HepG2 (cell line): ENCODE results near the gene UBE2N. TPM values are rescaled to one million over a fixed set of nuclear protein-coding genes. Genes with fewer than 3 reads are reported as not detected.

Source experiments
- ATAC-seq: fragments of 200-7000 bp; cut with Tn5 transposase; 3 replicates; pipeline ENCODE4 v1.9.1; 2020; ENCODE audit warnings: mild to moderate bottlenecking, moderate library complexity
- BruUV-seq: library from RNA; stranded (reverse); fragments of 400-500 nt; replicated peaks from 2 replicates; lab custom pipeline; 2021; lab: Mats Ljungman, UMichigan
- CTCF ChIA-PET: fragments of 300-600 bp; formaldehyde crosslinking; extraction: SDS; loops from one replicate; lab custom pipeline; 2021; ENCODE audit warnings: low total read pairs, inconsistent platforms, low intra/inter-chr PET ratio; lab: Yijun Ruan, JAX
- POLR2A ChIA-PET: fragments of 350-600 bp; sonication (Branson Sonifier 250); formaldehyde crosslinking; loops from one replicate; lab custom pipeline; 2020; ENCODE audit warnings: antibody characterized with exemption, inconsistent platforms; lab: Yijun Ruan, JAX
- DNase-seq: peaks from one replicate; pipeline ENCODE4 v3.0.0-alpha.2; 2015; ENCODE audit warnings: low spot score
- FAIRE-seq: peaks from 3 replicates; lab custom pipeline; 2011; peaks lifted over from hg19 to GRCh38; lab: Jason Lieb, UNC
- H2AFZ ChIP-seq: one replicate; pipeline ENCODE4 v1.6.1; 2011; ENCODE audit warnings: low read length, inconsistent platforms
- H3K27ac ChIP-seq: fragments of 300-600 bp; 3 replicates; pipeline ENCODE4 v1.8.0; 2011; ENCODE audit warnings: mixed run types, mild to moderate bottlenecking, mixed read lengths, low read length, inconsistent platforms; ENCODE audit not compliant: insufficient read depth; ENCODE audit errors: extremely low read length
- H3K27me3 ChIP-seq, 2 experiments: fragments of 200-600 bp in 1 of 2; 2 replicates in 1 of 2; 3 replicates in 1 of 2; pipeline versions ENCODE4 v1.6.0 to v1.8.0; 2011; ENCODE audit warnings: low read length in 2 of 2, mild to moderate bottlenecking in 2 of 2, moderate library complexity in 2 of 2, inconsistent platforms in 1 of 2; ENCODE audit not compliant: insufficient read depth in 2 of 2, control insufficient read depth in 1 of 2
- H3K36me3 ChIP-seq, 2 experiments: fragments of 200-600 bp in 1 of 2; replicated peaks in 1 of 2; 2 replicates in 1 of 2; 3 replicates in 1 of 2; pipeline versions ENCODE4 v1.5.1 to v1.8.0; 2011; ENCODE audit warnings: low read length in 2 of 2, inconsistent platforms in 1 of 2; ENCODE audit not compliant: insufficient read depth in 2 of 2, control insufficient read depth in 1 of 2
- H3K4me1 ChIP-seq: 2 replicates; pipeline ENCODE4 v1.5.1; 2012; ENCODE audit warnings: low read length, inconsistent platforms; ENCODE audit not compliant: insufficient read depth
- H3K4me2 ChIP-seq: 2 replicates; pipeline ENCODE4 v1.6.0; 2011; ENCODE audit warnings: low read depth, low read length, inconsistent platforms
- H3K4me3 ChIP-seq, 3 experiments: fragments of 200-600 bp in 1 of 3; sonication (generic), shearing (Covaris generic) in 1 of 3; replicated peaks in 1 of 3; 2 replicates each; pipeline ENCODE4 v1.5.1; 2011 to 2016; ENCODE audit warnings: low read length in 3 of 3, inconsistent platforms in 2 of 3, low read depth in 2 of 3, mild to moderate bottlenecking in 2 of 3, control low read depth in 1 of 3, mixed read lengths in 1 of 3; ENCODE audit not compliant: insufficient read depth in 1 of 3
- H3K79me2 ChIP-seq: one replicate; pipeline ENCODE4 v1.6.1; 2011; ENCODE audit warnings: low read length, inconsistent platforms; ENCODE audit not compliant: insufficient read depth
- H3K9ac ChIP-seq: 2 replicates; pipeline ENCODE4 v1.6.0; 2011; ENCODE audit warnings: mild to moderate bottlenecking, low read depth, low read length, inconsistent platforms; ENCODE audit not compliant: insufficient read depth
- H3K9me3 ChIP-seq: 2 replicates; pipeline ENCODE4 v1.5.1; 2012; ENCODE audit warnings: mild to moderate bottlenecking, low read length
- H4K20me1 ChIP-seq: 2 replicates; pipeline ENCODE4 v1.6.0; 2011; ENCODE audit warnings: inconsistent platforms, mild to moderate bottlenecking, low read length, moderate library complexity; ENCODE audit not compliant: insufficient read depth
- AGO2 ChIP-seq: fragments of 200-400 bp; formaldehyde crosslinking; optimal IDR thresholded peaks from 2 replicates; pipeline ENCODE3; 2017; ENCODE audit warnings: mild to moderate bottlenecking, low read depth, low read length, moderate library complexity
- ARID2 ChIP-seq: sonication (generic); formaldehyde crosslinking; IDR thresholded peaks from 2 replicates; pipeline ENCODE4 v1.8.1; 2022; ENCODE audit warnings: mild to moderate bottlenecking, missing genetic modification reagents, borderline replicate concordance
- GATAD2A ChIP-seq: IDR thresholded peaks from 2 replicates; pipeline ENCODE4 v1.6.1; 2016
- KDM2A ChIP-seq: sonication (generic); formaldehyde crosslinking; IDR thresholded peaks from 2 replicates; pipeline ENCODE4 v1.4.0; 2020; ENCODE audit warnings: low read depth, missing genetic modification reagents, borderline replicate concordance
- MXI1 ChIP-seq: IDR thresholded peaks from 3 replicates; pipeline ENCODE4 v1.6.1; 2012; ENCODE audit warnings: low read depth, low read length, inconsistent platforms, borderline replicate concordance
- RARA ChIP-seq: IDR thresholded peaks from 2 replicates; pipeline ENCODE4 v1.6.1; 2016; ENCODE audit warnings: missing genetic modification reagents, missing compliant biosample characterization
- REL ChIP-seq: sonication (generic); formaldehyde crosslinking; conservative IDR thresholded peaks from 2 replicates; pipeline ENCODE4 v1.8.0; 2022; ENCODE audit warnings: mild to moderate bottlenecking, missing genetic modification reagents, moderate library complexity
- THAP7 ChIP-seq: sonication (generic); formaldehyde crosslinking; IDR thresholded peaks from 2 replicates; pipeline ENCODE4 v1.8.1; 2023; ENCODE audit warnings: mild to moderate bottlenecking, missing genetic modification reagents
- TOE1 ChIP-seq: sonication (generic); formaldehyde crosslinking; IDR thresholded peaks from 2 replicates; pipeline ENCODE4 v1.4.0; 2020; ENCODE audit warnings: mild to moderate bottlenecking, missing genetic modification reagents
- ZNF121 ChIP-seq: sonication (generic); formaldehyde crosslinking; IDR thresholded peaks from 2 replicates; pipeline ENCODE4 v1.5.0; 2020; ENCODE audit warnings: mild to moderate bottlenecking, missing genetic modification reagents
- ZNF513 ChIP-seq: sonication (generic); formaldehyde crosslinking; conservative IDR thresholded peaks from 2 replicates; pipeline ENCODE4 v1.5.0; 2020; ENCODE audit warnings: missing genetic modification reagents
- ZNF562 ChIP-seq: sonication (generic); formaldehyde crosslinking; IDR thresholded peaks from 2 replicates; pipeline ENCODE4 v1.8.0; 2022; ENCODE audit warnings: missing genetic modification reagents, borderline replicate concordance
- ZNF605 ChIP-seq: sonication (generic); formaldehyde crosslinking; IDR thresholded peaks from 2 replicates; pipeline ENCODE4 v1.8.0; 2022; ENCODE audit warnings: mild to moderate bottlenecking, missing genetic modification reagents
- ZNF616 ChIP-seq: sonication (generic); formaldehyde crosslinking; IDR thresholded peaks from 2 replicates; pipeline ENCODE4 v1.5.0; 2020; ENCODE audit warnings: low read depth, mild to moderate bottlenecking, missing genetic modification reagents
- ZNF639 ChIP-seq: conservative IDR thresholded peaks from 2 replicates; pipeline ENCODE4 v1.6.1; 2018; ENCODE audit warnings: missing genetic modification reagents
- ZNF691 ChIP-seq: sonication (generic); formaldehyde crosslinking; IDR thresholded peaks from 2 replicates; pipeline ENCODE4 v1.4.0; 2020; ENCODE audit warnings: missing genetic modification reagents, low read depth, mild to moderate bottlenecking, borderline replicate concordance
- ZNF737 ChIP-seq: sonication (generic); formaldehyde crosslinking; IDR thresholded peaks from 2 replicates; pipeline ENCODE4 v1.5.0; 2020; ENCODE audit warnings: missing genetic modification reagents, mild to moderate bottlenecking, borderline replicate concordance
- ZNF850 ChIP-seq: sonication (generic); formaldehyde crosslinking; conservative IDR thresholded peaks from 2 replicates; pipeline ENCODE4 v1.9.0; 2021; ENCODE audit warnings: mild to moderate bottlenecking, missing genetic modification reagents
- WGBS: methylation state at CpG from one replicate; pipeline ENCODE4 v1.1.6; 2017; ENCODE audit warnings: low lambda C conversion rate; 5-methylcytosine and 5-hydroxymethylcytosine counted together
- in situ Hi-C: cut with HindIII; loops from 2 replicates; pipeline ENCODE4 v1.10.0; 2017; ENCODE audit warnings: low pct_unique_long_range_greater_than_20kb; ENCODE audit not compliant: extremely low pct_ligation_motif_present
- intact Hi-C: fragments of 100-400 bp; cut with micrococcal nuclease; formaldehyde crosslinking; loops from one replicate; pipeline ENCODE4 v1.10.0; 2022; ENCODE audit not compliant: unreplicated experiment
- polyA plus RNA-seq, 8 experiments: library from polyadenylated mRNA; depleted of rRNA in 3 of 8; stranded (reverse) in 7 of 8; unstranded in 1 of 8; fragments of >200 nt; fragmentation: Illumina TruSeq in 4 of 8; extraction: Trizol in 4 of 8; gene quantifications; 2 replicates each; pipeline versions ENCODE4 v1.2.1 to v1.2.3, GENCODE V29; 2011 to 2016; ENCODE audit warnings: low read depth in 4 of 8, missing spikeins in 1 of 8, mixed read lengths in 1 of 8; ENCODE audit not compliant: insufficient read depth in 1 of 8
- total RNA-seq, 5 experiments: library from RNA; depleted of rRNA; stranded (reverse); fragments of >200 nt; fragmentation: Illumina TruSeq; extraction: Trizol; gene quantifications; 2 replicates each; pipeline ENCODE4 v1.2.3, GENCODE V29; 2016; ENCODE audit warnings: low read depth in 1 of 5
- TF ChIP-seq, protein P1 (sequence below): sonication (generic); formaldehyde crosslinking; conservative IDR thresholded peaks from 2 replicates; pipeline ENCODE4 v1.8.0; 2022; ENCODE audit warnings: mild to moderate bottlenecking, moderate library complexity, missing genetic modification reagents

The UBE2N gene
- total and polyA plus RNA-seq, 2 of the 13 experiments (the other 11 are each of a cell fraction or from before 2014, with no cell fraction given): 188 to 197 TPM

- Histone ChIP-seq H3K36me3 (peaks cover 0 to 1% of the 10 kb centered on the region in 2 experiments; a peak in 1 of 5 replicates), H3K9me3 (no peaks in the 10 kb centered on the region), H3K4me1 (peaks cover 60% of the 10 kb centered on the region), H4K20me1 (peaks cover 44% of the 10 kb centered on the region), H3K4me2 (peak overlapping the region; percentile 90), H3K4me3 (peak overlapping the region; percentile 70 to 95 (median 76)), H2AFZ (no peak overlapping the region), H3K9ac (peak overlapping the region; percentile 96), H3K27ac (peak overlapping the region; percentile 92), H3K27me3 (no peaks in the 10 kb centered on the region; a peak in 1 of 5 replicates), H3K79me2 (peaks cover 63% of the 10 kb centered on the region)
- DNase-seq: no peak
- in situ Hi-C loops (no loop called here), intact Hi-C loops (no loop called here)
- ChIA-PET POLR2A (no interaction called here), CTCF (no interaction called here)
- peak; percentile 17 for ATAC-seq
- no peak for FAIRE-seq
- BruUV-seq: no TSS peak
- 2% methylated on average over 17 of the region's 55 CpGs for WGBS
- TF ChIP-seq ZNF562 (no peak), REL (no peak), ZNF691 (no peak), KDM2A (CRISPR knock-in tag) (no peak), AGO2 (peak; percentile 81), ZNF737 (CRISPR knock-in tag) (no peak), TOE1 (CRISPR knock-in tag) (no peak), ARID2 (CRISPR knock-in tag) (no peak), ZNF121 (no peak), ZNF616 (CRISPR knock-in tag) (0 out of 2 replicates have a peak, but pooled peaks have one; percentile 7), MXI1 (peak; percentile 43; the same call in 1 of the 3 replicates), GATAD2A (CRISPR knock-in tag) (no peak), ZNF513 (CRISPR knock-in tag) (no peak), THAP7 (no peak), ZNF639 (CRISPR knock-in tag) (no peak), RARA (CRISPR knock-in tag) (0 out of 2 replicates have a peak, but pooled peaks have one; percentile 5), ZNF850 (CRISPR knock-in tag) (peak; percentile 59; the same call in 1 of the 2 replicates), ZNF605 (CRISPR knock-in tag) (no peak)
- TF ChIP-seq, protein P1, sequence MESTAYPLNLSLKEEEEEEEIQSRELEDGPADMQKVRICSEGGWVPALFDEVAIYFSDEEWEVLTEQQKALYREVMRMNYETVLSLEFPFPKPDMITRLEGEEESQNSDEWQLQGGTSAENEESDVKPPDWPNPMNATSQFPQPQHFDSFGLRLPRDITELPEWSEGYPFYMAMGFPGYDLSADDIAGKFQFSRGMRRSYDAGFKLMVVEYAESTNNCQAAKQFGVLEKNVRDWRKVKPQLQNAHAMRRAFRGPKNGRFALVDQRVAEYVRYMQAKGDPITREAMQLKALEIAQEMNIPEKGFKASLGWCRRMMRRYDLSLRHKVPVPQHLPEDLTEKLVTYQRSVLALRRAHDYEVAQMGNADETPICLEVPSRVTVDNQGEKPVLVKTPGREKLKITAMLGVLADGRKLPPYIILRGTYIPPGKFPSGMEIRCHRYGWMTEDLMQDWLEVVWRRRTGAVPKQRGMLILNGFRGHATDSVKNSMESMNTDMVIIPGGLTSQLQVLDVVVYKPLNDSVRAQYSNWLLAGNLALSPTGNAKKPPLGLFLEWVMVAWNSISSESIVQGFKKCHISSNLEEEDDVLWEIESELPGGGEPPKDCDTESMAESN (CRISPR knock-in tag): no peak; the same call in 1 of the 2 replicates
Observed at GRCh38 chr12:93441081-93441616, 598 bp downstream of the UBE2N start.
